ENCODE data around the gene CPNE6.

Gene CPNE6

DNA sequence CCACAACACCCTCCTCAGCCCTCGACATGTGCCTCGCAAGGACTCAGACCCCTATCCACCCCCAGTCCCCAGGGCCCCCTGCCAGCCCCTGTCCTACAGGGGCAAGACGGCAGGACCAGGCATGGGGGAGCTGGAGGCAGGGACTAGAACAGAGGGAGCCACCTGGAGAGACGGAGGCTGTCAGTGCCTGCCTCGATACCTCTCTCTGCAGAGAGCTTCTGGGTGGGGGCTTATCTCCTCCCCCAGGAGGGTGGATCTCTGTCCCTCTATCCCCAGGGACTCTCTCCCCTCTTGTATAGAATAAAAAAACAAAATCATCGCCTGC is 2.0 kb upstream of the CPNE6 start:
- DNase-seq (ENCODE audit: low read depth), result no peak

DNA sequence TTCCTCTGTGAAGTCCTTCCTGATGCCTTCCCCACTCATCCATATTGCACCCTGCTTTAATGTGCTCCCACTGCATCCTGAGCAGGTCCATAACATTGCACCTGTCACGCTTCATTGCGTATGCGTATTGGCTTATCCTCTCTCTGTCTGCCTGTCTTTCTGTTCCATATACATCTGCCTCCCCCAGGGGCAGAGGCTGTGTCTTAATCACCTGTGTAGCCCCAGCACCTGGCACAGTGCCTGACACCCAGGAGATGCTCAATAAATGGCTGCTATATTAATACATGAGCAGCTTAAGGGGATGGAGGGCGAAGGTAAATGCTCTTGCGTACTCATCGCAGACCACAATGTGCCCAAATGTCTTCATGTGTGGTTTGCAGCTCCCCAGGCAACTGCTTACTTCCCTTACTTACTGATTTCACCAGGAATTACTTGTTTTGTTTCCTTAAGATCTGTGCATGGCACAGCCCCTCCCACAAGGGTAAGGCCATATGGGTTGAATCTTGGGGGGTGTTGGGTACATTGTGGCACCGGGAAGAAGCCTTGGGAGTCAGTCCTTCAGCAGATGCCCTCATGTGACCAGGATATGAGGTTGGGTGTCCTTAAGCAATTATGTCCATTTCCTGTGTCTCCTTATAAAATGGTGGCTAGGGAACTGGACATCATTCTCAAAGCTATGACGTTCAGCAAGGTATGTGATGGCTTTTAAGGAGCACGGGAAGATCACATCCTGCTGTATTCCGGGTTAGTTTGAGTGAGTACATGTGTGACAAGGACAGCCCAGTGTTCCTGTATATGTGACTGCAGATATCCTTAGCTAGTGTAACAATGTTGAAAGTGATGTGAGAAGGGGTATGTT is 848 bp upstream of the CPNE6 start:
- no peak for DNase-seq (ENCODE audit: low read depth)

DNA sequence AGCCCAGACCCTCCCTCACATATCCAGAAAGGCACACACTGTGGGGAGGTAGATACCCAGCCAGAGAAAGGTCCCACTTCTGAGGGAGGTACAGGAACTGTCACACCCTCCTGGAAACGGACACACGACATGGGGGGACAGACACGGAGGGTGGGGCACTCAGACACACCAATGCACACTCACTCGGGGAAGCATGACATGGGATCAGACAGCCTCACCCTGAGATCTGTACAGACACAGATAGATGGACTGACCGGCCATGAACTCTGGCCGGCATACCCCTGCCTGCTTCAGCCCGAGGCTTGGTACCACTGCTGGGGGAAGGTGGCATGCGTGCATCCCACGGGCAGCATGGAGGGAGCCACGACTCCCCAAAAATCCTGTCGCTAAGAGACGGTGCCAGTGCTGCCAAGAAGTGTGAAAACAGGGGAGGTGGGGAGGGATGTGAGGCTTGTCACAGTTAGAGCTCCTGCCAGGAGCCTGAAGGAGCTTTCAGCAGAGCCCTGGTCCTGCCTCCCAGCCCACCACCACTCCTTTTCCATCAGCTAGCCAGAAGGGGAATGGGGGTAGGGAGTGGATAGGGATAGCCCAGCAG is 571 bp downstream of the CPNE6 start:
- no peak for DNase-seq (ENCODE audit: low read depth)

DNA sequence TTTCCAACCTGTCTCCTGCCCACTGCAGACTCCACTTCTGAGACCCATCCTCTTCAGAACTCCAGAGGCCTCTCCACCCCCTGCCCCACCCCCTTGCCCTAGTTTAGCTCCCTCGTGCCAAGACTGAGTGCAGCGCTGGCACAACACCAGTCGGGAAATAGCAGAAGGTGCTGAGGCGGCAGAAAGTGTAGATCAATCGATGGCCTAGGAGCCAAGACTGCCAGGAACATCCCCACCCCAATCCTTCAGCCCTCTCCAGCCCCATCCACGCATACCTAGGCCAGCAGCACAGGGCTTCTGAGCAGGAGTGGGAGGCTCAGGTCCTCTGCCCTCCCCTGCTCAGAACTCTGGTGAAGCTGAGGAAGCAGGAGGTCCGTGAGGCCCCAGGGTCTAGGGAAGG is 1.1 kb downstream of the CPNE6 start:
- DNase-seq (ENCODE audit: low read depth), result no peak

DNA sequence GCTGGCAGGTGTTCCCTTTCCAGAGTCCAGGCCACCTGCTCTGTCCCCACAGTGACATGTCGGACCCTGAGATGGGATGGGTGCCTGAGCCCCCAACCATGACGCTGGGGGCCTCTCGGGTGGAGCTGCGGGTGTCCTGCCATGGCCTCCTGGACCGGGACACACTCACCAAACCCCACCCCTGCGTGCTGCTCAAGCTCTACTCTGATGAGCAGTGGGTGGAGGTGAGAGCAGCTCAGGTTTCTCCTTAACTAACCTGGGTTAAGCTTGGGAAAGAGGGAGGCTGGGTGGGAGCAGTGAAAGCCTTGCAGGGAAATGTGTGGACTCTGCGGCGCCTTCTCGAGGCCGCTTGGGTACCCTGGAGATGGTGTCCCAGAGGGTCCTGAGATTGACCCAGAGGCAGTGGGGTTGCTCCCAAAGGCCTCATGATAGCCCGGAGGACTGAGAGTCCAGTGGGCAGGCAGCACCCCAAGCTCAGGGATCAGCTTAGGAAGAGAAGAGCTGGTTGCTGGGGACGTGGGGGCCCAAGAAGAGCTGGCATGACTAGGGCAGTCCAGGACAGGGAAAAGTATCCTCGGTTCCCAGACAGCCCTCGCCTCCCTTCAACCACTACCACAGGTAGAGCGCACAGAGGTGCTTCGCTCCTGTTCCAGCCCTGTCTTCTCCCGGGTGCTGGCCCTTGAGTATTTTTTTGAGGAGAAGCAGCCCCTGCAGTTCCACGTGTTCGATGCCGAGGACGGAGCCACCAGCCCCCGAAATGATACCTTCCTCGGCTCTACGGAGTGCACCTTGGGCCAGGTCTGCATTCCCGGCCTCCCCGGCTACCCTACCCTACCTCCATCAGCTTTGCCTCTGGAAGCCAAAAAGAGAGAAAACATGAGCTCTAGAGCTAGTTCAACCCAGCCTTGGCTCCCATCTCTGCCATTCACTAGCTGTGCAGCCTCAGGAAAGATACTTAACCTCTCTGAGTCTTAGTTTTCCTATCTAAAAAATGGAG is 1.8 kb downstream of the CPNE6 start:
- DNase-seq (ENCODE audit: low read depth), result no peak

DNA sequence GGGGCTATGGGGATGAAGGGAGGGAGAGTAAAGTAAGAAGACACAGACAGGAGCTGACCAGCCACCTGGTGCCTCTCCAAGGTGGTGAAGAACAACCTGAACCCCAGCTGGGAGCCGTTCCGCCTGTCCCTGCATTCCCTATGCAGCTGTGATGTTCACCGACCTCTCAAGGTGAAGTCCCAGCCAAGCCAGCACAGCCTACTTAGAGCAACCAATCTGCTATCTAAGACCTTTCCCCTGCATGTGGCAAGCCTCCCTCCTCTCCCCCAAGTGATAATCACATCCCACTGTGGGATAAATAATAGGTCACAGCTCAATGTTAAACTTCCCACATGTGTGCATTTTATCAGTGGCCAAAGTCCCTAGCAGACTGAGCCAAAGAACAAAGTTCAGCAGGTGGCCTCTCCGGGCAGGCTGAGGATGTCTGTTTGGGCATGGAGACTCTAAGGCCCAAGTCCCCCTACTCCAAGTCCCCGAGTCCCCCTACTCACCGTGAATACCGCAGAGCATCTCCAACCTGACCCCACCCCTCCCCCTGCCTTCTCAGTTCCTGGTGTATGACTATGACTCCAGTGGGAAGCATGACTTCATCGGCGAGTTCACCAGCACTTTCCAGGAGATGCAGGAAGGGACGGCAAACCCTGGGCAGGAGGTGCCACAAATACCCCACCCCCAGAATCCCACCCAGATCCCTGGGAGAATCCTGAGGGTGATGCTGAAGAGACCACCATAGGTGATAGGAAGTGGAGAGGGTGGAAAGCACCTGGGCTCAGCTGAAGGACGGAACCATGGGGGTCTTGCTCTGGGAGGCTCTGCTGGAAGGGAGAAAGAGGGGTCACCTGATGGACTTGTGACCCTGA is 3.5 kb downstream of the CPNE6 start:
- no peak for DNase-seq (ENCODE audit: low read depth)

DNA sequence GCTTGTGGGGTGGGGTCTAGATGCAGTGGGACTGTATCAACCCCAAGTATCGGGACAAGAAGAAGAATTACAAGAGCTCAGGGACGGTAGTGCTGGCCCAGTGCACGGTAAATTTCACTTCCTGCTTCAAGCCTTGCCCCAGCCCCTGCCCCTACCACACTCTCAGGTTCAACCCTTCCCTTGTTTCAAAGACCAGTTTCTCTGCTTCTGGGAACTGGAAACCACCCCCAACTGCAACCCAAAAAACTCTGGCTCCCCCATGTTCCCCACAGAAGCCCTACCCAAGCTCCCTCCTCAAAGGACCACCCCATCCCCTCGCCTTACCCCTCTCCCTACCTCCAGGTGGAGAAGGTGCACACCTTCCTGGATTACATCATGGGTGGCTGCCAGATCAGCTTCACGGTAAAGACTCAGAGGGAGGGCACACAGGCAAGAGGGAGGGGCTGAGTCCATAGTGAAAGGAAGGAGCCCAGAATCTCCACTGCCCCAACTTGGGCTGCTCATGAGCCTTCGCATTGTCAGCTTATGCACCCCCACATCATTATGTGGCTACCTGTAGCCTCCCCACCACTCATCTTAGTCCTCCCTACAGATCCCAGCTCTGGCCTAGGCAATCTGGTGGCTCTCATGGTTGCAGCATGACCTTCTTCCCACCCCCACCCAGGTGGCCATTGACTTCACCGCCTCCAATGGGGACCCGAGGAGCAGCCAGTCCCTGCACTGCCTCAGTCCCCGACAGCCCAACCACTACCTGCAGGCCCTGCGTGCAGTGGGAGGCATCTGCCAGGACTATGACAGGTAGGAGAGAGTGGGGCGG is 4.3 kb downstream of the CPNE6 start:
- no peak for DNase-seq (ENCODE audit: low read depth)

DNA sequence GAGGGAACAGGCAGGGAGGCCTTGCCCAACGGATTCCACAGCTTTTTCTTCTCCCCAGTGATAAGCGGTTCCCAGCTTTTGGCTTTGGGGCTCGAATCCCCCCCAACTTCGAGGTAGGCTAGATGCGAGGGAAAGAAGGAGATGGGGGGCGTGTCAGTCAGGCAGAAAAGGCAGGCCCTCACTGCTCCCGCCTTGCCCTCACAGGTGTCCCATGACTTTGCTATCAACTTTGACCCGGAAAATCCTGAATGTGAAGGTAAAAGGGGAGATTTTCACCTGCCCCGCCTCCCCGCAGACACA is 4.9 kb downstream of the CPNE6 start:
- DNase-seq (ENCODE audit: low read depth), result no peak

DNA sequence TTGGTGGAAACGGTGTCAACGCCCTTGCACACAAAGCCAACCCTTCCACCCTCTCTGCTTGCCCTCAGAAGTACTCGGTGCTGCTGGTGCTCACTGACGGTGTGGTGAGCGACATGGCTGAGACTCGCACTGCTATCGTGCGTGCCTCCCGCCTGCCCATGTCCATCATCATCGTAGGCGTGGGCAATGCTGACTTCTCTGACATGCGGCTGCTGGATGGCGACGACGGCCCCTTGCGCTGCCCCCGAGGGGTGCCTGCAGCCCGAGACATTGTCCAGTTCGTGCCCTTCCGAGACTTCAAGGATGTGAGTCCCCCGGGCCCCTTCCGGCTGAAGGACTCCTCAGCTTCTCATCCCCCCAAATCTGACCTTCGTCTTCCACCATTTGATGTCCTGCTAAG is 5.7 kb downstream of the CPNE6 start:
- no peak for DNase-seq (ENCODE audit: low read depth)

DNA sequence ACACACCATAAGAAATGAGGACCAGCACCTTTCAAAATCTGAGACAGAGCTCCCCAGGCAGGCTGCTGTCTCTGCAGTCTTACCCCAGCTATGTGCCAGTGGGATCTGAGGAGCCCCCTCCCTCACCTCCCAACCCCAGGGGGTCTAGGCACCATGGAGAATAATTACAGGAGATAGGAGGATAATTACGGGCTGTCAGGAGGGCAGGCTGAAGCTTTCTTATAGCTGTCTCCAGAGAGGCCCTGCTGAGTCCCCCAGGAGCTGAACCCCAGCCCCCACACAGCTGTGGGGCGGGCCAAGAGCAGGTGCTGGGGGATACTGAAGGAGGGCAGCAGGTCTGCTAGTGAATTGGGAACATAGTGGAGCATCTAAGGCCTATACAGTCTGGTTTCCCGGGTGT is 6.8 kb downstream of the CPNE6 start:
- DNase-seq (ENCODE audit: low read depth), result no peak

DNA sequence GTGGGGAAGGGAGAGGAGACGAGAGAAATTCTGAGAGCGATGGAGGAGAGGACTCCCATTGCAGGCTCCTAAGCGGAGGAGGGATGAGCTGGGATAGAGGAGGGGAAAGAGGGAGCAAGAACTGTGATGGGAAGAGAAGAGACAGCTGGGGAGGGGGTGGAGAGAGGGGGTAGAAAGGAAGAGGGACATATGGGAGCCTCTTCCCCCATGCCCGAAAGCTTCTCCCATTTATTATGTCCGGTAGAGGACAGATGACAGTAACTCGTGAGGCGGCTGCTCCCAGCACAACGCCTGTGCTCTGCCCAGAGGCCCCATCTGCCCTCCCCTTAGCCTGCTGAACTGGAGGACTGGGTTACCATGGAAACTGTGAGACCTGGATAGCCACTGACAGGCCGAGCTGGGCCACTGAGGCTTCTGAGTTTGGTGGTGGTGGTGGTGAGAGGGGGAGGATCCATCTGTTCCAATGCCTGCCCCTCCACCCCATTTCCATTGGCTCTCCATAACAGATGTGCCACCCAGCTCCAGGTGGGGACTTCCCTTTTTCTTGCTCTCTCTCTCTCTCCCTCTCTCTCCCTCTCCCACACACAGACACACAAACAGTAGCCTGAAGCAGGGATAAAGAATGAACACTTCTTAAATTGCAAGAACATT is 8.3 kb downstream of the CPNE6 start:
- no peak for DNase-seq (ENCODE audit: low read depth)

DNA sequence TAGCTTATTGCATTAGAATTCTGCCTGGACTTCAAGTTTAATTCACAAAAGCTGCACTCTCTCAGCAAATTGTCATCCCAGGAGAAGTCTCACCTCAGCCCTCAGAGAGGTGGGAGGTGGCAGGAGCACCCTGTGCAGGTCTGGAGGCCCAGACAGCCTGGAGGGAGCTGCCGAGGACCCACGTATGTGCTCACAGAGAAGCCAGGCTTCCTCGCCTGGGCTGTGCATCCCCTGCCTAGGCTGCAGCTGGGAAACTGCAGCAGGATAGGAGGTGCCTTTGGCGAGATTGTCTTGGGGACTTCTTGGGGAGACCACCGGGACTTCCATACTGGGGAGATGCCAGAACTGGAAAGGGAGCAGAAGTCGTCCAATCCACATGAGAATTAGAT is 8.8 kb downstream of the CPNE6 start:
- DNase-seq (ENCODE audit: low read depth), result no peak

DNA sequence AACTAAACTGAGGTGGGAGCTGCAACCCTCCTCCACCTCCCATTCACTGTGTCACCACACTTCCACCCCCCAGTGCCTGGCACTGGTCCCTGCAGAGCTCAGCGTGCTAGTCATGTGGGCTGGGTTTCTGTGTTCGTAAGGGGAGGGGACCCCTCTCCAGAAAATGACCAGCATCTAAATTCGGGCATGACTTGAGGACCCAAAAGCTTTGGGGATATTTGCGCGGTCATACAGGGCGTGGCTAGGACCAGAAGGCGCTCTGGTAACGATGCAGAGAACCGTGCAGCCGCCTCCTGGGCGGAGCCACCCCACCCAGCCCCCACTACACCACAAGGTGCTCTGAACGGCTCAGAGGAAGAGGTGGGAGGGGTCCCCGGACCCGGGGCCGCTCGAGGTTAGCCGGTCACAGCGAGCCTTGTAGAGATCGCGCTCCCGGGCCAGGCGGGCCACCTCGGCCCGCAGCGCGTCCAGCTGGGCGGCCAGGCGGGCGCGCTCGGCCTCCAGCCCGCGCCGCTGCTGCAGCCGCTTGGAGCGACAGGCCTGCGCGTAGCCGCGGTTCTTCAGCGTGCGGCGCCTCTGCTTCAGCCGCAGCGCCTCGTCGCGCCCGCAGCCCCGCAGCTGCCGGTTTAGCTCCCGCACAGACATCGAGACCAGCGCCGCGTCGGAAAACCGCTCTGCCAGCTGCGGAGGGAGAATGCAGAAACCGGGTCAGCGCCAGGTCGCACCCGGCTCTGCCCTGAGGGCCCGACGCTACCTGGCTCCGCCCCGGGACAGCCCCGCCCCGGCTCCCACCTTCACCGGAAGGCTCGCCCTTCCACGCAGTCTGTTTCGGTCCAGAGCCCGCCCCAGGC is 9.8 kb downstream of the CPNE6 start:
- peak; percentile 33 for DNase-seq (ENCODE audit: low read depth)

DNA sequence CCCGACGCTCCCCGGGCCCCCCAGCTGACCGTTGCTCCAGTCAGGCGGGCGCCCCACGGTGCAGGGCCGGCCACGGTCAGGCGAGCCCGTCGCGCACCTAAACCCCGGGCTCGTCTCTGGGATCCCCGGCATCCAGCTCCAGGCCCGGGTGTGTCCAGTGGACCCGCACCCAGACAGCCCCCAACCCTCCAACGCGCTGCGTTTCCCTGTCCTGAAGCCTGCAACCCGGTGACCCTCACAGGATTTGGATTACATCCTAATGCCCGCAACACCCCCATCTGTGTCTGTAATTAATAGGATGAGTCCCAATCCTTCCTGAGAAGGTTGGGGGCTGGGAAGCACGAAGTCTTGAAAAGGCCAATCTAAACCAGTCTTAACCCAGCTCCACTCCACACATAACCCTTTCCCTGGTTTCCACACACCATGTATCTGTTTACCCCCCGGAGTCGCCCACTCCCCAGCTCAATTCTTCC is 10.4 kb downstream of the CPNE6 start:
- DNase-seq (ENCODE audit: low read depth), result no peak

DNA sequence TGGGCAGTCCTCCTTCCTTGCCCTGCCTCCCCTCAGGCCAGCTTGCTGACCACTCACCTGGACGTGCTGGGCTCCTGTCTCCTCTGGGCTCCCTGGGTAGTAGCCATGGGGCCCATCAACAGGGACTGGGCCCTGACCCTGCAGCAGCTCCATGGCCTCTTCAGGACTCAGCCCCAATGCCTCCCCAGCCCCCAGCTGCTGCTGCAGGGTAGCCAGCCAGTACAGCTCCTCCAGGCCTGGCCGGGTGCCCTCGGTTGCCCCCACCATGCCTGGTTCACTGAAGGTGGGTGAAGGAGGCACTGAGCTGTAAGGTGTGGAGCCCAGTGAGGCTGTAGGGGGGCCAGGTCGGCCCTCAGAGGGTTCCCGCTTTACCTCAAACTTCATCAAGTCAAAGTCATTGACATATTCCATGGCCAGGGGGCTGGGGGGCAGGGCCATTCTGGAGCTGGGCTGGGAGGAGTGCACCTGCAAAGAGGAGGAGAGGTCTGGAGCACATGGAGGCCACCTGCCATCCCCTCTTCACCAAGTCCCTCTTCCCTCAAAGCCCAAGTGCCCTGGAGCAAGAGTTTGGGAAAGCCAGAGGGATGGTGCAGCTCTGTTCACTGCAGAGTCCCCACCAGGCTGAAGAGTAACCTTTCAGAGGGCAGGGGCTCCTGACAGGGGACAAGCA is 11.2 kb downstream of the CPNE6 start:
- no peak for DNase-seq (ENCODE audit: low read depth)

DNA sequence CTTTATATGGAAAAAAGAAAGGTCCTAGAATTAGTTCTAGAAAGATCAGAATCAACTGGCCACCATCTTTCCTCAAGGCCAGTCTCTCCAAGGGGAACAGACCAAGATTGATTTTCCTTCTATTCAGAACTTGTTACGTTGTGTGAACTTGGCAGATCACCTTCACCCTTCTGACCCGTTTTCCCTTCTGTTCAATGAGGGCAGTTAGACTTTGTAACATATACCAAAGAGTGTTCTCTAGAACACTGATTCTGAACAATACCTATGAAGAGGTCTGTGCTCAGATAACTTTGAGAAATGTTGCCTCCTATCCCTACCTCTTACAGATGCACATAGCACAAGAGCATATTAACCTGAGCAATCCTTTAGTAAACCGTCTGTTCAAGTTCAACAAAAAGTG is 12.1 kb downstream of the CPNE6 start:
- no peak for DNase-seq (ENCODE audit: low read depth)

DNA sequence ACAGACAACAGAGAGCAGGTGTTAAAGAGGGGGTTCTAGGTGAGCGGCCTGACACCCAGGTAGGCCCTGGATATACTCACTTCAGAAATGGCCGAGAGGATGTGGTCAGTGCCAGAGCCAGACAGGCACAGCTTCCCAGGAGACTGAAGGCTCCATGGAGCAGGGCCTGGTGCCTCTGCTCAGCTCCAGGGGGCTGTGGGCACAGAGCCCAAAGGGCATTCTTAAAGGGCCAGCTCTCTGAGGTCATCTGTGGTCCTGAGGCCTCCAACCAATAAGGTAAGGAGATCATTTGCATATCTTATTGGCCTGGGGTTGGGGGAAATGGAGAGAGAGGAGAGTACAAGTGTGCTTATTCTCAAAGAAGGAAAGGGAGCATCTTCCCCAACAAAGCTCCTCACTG is 13.1 kb downstream of the CPNE6 start:
- no peak for DNase-seq (ENCODE audit: low read depth)

DNA sequence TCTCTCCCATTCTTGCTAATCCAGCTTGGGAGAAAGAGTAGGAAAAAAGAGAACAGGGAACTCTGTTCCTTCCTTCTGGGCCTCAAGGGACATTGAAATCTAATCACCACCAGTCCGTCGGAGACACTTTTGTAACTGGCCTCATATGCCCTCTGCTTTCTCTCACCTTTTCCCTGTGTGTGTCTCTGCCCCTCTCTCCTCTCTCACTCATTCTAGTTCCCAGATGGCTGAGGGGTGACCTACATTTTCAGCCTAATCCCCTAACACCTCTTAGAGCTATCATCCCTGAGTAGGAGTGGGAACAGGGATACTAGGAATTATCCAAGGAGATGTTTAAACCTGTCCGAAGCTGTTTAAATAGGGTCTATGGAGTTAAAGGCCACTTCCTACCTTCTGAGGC is 13.9 kb downstream of the CPNE6 start:
- no peak for DNase-seq (ENCODE audit: low read depth)
